PC-9 (cell line): ENCODE data around the gene ARHGEF12.

ENCODE experiments used
- CTCF ChIP-seq: fragments of 200-600 bp; sonication (generic); conservative IDR thresholded peaks from 2 replicates; pipeline ENCODE4 v1.6.1; 2017; ENCODE audit warnings: mixed run types, antibody characterized with exemption, mild to moderate bottlenecking, moderate library complexity
- EZH2 ChIP-seq: fragments of 200-600 bp; sonication (generic); IDR thresholded peaks from 2 replicates; pipeline ENCODE4 v1.8.0; 2017; ENCODE audit warnings: antibody characterized with exemption, low read depth

DNA sequence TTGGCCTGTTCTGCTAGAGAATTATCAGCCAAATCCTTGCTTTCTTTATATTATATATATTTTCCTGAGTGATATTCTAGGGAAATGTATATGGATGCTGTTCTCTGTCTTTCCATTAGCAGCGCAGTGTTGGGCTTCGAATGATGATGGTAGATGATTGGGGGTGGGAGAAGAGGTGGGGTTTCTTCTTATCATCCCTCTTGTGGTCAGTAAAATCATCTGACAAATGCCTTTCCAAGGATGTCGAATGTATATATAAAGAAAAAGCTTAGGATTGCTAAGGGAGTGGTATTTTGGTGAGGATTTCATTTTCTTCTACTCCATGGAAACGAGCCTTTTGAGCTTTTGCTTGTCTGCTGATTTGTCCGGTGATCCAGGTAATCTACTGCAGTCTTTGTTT is 48.9 kb downstream of the ARHGEF12 start:
- TF ChIP-seq CTCF: no peak
- no peak for TF ChIP-seq EZH2
